Glomerular visceral epithelial cell (primary cell): Measurements from ENCODE around the gene PRKN.

ENCODE experiments used
- DNase-seq: peaks from one replicate; pipeline ENCODE4 v3.0.0-alpha.2; 2016; ENCODE audit errors: extremely low spot score

Gene PRKN

DNA sequence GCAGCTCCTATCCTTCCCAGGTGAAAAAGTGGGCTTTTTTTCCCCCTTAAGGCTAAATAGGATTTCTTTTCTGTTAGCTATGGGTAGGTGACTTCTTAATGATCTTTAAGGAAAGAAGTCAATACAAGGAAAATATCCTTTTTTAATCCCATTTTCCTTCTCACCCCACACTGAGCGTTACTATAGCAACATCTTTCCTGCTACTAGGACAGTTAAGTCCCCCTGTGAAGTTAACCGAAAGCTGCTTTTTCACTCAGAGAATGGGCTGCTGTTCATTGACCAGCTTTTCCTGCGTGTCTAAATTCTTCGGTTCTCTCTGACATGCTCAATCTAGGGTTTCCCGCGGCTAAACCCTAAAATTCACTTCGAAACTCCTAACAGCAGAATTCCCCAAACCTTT is 1280.6 kb downstream of the PRKN start:
- no peak for DNase-seq

DNA sequence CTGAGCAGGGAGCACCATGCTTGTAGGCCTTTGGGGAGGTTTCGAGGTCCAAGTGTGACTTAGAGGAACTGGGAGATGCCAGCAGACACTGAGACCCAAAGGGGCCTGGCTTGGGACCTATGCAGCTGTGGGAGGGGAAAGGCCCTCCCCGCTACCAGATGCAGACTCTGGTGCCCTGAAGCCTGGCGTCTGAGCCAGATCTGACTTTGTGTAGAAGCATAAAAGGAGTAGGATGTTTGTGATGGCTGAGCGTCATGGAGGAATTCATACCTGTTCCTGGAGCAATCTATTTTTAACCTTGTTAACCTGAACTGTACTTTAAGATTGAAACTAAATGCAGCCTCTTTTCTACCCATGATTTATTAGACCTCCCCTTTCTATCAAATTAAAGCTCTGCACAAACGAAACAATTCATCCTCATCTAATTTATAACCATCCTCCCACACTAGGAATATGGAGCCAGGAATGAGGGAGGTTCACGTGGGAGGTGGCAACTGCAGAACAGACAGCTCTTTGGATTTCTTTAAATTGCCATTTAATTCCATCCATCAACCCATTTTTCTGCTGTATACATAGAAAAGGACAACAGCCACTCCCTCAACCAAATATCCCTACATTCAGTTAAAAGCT is 1281.2 kb downstream of the PRKN start:
- DNase-seq: no peak

DNA sequence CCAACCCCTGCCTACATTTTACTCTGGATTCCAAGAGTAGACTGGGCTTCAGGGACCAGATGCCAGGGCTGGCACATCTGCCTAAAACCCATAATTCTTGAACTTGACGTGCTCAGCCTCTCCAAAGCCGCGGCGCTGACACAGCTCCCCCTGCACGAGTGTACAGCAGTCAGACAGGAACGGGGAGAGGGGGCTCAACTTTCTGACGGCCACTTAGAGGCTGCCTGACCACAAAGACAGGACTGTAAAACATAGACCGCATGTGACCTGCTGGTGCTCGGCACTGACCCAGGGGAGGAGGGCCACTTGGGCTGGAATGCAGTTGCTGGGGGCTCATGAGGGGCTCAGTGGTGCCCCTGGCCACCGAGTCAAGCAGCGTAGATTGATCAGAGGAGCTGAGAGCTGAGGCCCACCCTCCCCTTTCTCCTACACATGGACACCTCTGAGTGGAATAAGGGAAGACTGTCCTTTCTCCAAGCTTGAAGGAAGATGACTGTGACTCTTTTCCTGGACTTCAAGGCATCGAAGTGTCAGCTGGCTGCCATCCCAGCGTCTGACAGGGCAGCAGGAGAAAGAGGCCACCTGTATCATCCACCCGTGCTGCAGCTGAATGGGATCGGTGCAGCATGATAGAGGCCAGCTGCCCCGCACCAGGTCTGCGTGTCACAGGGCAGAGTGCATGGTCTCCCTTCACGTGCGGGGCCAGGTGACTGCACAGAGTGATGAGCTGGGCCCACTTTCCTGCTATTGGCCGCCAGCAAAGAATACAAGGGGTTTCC is 1282.4 kb downstream of the PRKN start:
- no peak for DNase-seq

DNA sequence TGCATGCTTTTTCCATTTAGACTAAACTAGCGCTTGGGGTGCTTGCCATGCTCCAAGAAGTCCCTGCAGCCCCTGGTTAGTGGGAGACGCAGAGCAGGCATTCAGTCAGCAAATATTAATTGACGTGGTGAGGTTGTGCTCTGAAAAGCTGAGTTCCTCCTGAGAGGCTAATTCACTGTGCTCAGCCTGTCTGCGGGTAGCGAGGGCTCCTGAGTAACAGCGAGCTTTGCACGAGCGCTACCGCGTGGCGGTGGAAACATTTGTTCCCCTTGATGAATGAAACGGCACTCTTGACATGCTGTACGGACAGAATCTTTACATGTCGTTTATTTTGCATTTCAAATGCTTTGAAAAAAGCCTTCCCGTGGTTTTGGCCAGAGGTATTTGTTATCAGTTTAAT is 1283.1 kb downstream of the PRKN start:
- DNase-seq: peak; percentile 72

DNA sequence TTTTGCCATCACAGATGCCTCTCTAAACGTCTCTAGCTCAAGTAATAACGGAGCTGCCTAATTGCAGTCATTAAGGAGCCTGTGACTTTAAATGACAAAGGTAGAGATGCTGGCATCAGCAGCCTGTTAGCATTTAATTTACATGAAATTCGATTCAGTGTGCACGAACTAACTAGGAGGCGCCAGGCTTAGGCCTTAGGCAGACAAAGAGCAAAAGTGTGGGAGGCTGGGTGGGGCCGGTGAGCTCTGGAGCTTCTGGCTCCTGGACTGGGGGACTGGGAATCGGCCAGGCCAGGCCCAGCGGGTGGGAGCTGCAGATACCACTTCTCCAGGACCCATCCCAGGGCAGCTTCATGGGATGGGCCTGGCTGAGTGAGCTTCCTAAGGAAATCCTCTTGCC is 1283.7 kb downstream of the PRKN start:
- DNase-seq: no peak

DNA sequence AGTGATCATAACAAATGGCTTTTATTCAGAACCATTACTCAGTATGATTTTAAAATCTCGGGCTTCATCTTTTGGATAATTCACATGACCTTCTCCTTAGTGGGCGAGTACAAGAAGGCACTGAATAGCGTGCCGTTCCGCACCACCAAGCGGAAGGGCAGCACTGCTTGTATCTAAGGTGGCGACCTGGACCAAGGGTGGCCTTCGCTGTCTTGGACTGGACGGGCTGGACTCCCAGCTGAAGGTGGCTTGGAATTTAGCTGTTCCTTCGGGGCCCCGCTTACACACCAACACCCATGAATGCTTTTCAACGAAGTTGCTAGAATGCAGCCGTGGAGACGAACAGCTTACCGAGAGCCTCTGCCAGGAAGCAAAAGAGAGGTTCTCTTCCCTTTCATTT is 1285.1 kb downstream of the PRKN start:
- peak; percentile 61 for DNase-seq

DNA sequence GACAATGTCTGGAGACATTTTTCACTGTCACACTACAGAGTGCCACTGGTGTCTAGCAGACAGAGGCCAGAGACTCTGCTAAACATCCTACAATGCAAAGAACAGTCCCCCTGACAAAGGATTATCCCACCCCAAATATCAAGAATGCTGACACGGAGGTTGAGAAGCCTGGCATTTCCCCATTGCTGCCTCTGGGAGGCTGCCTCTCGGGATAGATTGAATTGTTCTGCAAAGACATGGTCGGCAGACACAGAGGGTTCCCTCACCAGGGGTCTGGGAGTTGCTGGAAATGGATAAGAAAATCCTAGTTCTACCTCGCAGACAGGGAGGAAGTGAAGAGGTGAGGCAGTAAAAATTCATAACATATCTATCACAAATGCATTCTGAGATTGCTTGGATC is 1287.3 kb downstream of the PRKN start:
- no peak for DNase-seq

DNA sequence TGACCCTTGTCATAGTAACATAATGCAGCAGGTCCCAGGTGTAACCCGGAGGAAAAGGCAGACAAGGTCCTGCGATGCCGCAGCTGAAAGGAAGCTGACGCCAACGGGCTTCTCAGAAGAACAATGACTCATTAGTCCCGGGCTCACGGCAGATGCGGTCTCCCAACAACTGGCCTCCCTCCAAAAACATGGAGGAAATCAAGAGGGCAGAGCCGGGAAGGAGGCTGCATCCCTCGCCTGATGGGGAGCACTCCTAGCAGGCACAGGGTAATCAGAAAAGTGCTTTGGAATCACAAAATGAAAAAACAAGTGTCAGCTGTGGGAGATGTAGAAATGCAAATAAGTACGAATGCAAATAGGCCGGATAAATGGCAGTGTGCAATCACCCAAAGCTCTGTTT is 1288.5 kb downstream of the PRKN start:
- DNase-seq: peak; percentile 93

DNA sequence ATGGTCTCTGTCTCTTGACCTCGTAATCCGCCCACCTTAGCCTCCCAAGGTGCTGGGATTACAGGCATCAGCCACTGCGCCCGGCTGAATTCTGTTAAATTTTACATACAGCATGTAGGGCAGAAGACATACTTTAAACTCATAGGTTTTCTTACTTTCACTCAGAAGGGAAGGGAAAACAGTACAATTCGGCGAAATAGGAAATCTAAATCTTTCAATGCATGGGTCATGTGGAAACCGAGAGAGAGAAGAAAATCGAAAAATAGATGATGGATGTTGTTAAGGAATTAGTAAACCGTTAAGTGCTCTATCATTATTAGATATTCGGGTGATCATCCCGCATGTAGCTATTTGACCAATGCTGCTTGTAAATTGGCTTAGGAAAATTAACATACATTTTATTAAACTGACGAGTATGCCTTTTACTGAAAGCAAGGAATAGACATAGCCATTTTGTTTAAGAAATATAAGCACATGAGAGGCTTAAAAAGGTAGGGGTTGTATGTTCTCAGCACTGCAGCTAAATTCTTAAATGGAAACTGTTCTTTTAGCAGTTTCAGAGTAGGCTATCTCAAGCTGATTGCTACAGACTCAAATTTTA is 1289.0 kb downstream of the PRKN start:
- DNase-seq: no peak

DNA sequence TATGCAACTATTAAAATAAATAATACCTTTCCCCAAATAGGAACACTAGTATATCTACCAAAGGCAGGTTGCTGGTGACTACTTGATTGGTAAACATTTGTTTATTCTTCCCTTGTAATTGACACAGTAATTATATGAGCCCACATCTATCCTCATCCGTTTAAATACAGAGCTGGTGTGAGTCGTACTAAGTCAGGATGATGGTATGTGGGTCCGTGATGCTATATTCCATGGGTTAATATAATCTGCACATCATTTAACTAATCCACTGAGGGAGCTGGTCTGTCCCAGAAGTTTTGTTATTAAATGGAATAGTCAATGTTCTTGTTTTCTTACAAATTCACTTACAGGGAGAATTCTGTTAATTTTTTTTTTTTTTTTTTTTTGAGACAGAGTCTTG is 1289.7 kb downstream of the PRKN start:
- DNase-seq: no peak

DNA sequence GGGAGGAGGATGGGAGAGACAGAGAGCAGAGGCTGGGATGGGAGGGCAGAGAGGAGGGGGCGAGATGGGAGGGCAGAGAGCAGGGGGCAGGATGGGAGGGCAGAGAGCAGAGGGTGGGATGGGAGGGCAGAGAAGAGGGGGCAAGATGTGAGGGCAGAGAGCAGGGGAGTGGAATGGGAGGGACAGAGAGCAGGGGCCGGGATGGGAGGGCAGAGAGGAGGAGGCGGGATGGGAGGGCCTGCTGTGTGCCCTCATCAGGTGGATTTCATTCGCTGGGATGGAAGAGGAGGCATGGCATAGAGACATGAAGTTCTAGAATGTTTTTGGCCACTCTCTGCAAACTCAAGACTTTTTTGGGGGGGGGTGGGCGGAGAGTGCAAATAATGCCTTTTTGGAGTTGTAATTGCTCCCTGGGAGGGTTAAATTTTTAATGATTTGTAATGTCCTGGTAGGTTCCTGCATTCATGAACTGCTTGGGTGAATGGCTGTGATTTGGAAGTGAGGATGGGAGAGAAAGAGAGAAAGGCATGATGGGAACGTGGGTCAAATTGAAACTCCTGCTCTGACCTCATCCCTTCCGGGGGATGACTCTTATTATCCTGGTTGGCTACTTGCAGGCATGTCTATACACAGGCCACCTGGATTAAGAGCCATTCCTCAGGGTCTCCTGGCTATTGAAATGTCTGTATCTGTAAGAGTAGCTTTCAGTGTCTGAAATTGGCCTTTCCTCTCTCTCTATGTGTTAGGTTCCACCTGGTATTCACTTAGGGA is 1291.3 kb downstream of the PRKN start:
- peak; percentile 81 for DNase-seq

DNA sequence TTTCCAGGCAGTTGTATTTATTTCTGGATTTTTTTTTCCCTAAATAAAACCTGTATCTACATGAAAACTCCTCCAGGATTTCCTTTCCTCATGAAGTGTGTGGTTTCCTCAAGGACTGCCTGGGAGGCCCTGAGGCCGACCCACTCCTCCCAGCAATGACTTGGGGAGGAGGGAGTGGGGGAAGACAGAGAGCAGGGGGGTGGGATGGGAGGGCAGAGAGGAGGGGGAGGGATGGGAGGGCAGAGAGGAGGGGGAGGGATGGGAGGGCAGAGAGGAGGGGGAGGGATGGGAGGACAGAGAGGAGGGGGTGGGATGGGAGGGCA is 1291.9 kb downstream of the PRKN start:
- DNase-seq: peak; percentile 67

DNA sequence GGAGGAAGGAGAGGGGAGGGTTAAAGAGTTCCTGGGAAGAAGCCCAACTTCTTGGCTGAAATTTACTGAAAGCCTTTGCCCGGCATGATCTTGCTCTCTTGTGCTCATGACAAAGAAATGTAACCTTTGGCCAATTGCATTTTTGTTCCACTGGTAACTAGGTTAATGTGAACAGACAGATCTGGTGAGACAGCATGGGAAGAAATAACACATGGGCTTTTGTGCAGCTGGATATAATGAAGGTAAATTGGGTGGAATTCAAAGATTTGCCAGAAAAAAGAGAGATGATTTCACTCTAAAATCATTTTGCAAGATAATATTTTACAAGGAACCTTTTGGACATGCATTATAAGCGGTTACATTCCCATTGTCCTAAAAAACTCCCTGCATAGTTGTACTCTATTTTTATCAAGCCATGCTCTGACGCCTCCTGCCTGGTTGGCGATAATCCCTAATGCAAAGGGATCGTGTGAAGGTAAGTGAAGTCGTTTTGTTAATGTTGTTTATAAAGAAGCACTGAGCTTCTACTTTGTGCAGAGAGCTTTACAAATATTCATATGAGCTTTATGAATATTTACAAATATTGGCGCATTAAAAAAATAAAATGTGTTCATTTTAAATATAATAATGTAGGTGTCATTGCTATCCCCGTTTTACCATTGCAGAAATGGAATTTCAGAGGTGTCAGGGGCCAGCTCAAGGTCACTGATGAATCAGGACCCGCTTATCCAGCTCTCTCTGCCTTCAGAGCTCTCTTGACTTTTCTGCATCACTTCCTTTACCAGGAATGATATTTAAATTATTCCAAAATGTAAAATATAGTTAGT is 1292.4 kb downstream of the PRKN start:
- peak; percentile 94 for DNase-seq

DNA sequence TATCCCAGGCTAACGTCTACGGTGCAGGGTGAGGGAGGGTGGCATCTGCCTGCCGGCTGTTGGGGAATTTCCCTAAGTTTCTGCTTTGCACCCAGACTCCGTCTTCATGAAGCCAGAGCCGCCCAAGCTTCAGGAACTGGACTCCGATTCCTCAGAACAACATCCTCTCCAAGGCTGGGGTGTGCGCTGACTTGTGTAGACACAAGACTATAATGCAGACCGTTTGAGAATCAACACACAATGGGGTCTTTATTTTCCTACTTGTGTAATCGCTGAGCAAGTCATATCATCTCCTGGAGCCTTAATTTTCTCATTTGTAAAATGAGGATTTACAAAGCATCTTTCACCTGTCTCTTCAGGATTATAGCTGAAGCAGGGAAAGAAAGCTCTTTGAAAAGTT is 1293.2 kb downstream of the PRKN start:
- peak; percentile 74 for DNase-seq

DNA sequence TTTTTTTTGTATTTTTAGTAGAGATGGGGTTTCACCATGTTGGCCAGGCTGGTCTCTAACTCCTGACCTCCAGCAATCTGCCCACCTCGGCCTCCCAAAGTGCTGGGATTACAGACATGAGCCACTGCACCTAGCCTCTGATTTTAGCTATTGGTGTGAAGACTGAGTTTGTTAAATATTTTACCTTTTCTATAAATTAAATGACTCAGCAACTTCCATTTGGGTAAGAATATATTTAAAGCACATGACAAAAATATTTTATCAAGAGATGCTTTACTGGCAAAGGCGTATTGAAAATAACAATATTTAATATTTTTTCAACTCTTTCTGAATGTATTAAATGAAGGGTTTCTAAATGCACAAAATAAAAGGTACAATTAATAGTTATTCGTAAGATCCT is 1295.0 kb downstream of the PRKN start:
- DNase-seq: no peak

DNA sequence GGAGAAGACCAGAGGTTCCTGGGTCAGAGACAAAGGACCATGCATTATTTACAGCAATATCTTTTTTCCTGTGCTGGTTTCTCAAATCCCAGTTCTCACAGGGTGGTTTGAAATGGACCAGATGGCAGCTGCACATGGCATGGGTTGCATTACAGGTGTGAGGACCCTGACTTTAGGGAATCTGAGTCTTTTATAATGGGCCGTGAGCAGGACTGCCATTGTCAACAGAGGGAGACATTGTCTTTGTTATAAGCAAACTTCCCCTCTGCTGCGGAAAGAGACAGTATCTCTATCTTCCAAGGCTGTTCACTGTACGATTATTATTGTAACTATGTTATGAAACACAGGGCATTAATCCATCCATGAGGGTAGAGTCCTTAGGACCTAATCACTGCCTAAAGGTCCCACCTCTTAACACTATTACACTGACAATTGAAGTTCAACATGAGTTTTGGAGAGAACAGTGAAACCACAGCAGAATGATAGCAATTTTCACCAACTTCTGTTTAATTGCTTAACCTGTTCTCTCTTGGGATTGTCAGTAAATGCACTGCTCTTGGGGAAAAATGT is 1297.6 kb downstream of the PRKN start:
- DNase-seq: no peak

DNA sequence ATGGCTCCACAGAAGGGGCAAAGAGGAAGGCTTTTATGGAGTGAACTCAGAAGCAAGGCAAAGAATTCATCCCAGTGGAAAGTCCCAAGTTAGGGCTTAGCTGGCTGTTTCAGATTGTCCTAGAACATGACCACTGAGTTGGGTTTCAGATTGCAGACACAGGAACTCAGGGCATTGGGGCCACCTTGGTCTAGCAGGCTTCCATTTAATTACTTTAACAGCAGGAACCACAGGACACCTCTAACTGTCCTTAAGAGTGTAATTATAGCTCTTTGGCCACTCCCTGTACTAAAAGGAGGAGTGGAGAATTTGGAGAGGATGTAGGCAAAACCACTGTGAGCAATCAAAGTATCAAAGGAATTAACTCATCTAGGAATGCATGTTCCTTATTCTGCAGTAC is 1303.1 kb downstream of the PRKN start:
- no peak for DNase-seq

DNA sequence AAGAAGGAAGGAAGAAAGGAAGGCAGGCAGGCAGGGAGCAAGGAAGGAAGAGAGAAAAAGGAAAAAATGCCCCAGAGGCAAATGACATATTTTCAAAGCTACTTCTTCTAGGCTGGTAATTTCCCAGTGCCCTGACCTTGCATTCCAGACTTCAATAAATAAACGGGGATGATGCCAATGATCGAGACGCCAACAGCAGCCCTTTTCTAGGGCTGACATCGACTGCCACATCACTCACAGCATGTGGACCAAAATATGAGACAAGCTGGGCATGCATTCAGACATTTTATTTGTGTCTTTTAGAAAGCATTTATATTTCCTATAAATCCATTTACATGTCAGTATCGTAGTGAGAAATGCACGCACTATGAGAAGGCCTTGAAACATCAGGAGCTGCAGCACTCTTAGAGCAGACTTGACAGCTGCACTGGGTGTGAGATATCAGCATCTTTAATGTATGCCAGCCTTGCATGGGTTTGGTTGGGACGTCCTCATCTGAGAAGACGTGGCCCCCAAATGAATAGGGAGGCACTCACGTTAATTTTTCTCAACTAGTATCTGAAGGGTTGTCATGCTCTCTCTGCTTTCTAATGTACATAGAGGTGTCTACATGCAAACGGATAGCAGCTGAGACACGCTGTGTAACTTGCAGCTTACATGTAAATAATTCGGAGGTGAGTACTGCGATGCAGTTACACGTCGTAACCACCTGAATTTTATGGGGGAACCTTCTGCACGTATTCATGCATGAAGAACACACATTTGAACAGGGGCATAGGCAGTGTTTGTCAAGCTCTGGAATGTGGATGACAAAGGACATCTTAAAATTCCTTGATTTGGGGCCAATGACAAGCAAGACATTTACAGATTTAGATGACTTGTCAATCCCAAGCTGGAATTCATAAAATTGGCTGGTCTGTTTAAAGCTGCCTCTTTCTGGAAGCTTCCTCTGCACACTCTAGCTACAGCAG is 1304.6 kb downstream of the PRKN start:
- DNase-seq: peak; percentile 40

DNA sequence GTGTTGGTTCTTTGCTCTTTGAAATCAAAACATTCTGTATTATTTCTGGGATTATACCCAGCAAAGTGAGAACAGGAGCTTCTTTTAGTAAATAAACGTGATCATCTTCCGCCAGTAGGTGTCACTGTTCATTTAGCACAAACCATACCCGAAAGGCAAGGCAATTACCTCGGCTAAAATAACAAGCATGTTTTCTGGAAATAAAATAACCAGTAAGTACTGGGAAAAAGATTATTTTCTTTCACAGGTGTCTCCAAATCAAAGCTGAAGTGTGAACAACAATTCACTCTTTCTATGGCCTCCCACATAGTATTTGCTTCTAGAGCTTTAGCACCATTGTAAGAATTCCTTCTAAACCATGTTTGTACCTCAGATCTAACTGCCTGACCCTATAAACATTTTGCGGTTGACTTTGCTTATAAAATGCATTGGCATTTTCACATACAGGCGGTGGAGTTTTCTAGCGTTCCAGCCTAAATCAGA is 1309.1 kb downstream of the PRKN start:
- DNase-seq: peak; percentile 87
